HG03521 (cell line): ENCODE results near the gene OLFM2.
"Not testable (repeated sequence)": the region's sequence is repeated elsewhere in the genome, so short reads cannot be mapped to it uniquely, and the experiment has no call there.

Experiments used
- ATAC-seq: cut with Tn5 transposase; IDR thresholded peaks from one replicate; pipeline ENCODE4 v1.9.1; 2021; ENCODE audit warnings: mild to moderate bottlenecking, moderate library complexity; ENCODE audit not compliant: unreplicated experiment

Gene OLFM2

GRCh38 chr19:9936326-9937000, at the start of gene OLFM2:
OLFM2 (minus strand) TSS chr19:9936515; CDS start chr19:9936366, 149 bp downstream.
- ATAC-seq: no peak

DNA sequence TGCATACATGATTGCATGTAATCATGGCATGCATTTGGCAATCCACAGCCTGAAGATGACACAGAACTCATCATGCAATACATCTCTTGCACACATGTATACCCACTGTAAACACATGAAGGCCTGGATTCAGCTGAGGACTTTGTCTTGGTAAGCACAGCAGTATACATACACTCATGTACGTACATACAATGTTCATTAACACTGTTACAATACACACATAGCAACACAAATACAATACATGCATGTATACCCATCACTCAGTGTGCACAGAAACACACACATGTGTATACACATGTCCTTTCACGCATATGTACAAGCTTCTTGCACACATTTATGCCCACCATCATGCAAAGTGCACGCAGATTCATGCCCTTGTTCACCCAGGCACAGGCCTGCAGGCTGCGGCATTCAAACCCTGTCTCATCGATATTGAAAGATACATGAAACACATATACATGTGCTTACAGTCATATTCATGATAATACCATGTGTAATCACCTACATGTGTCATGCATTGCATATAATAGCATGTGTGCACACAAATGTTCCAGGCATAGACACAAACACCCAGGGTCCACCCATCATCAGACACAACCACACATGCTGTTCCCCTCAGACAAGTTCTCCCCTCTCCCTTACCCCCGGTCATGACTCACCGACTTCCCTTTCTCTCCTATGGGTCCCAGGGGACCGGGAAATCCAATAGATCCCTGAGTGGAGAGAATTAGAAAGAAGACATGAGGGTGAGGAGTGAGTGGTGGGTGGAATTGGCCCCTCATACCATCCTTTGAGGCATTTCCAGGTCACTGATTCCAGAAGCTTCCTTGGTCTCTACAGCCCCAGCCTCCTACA, 45.3 kb upstream of the OLFM2 start:
- ATAC-seq: no peak

DNA sequence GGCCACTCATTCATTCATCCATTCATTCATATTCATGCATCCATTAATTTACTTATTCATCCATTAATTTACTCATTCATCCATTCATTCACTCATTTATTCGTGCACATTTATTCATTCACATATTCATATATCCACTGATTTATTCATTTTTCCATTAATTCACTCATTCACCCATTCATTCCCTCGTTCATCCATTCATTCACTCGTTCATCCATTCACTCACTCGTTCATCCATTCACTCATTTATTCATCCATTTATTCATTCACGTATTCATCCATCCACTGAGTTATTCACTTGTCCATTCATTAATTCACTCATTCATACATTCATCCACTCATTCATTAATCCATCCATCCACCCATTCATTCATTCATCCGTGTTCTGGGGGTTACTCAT, 35.8 kb upstream of the OLFM2 start:
- ATAC-seq: no peak

DNA sequence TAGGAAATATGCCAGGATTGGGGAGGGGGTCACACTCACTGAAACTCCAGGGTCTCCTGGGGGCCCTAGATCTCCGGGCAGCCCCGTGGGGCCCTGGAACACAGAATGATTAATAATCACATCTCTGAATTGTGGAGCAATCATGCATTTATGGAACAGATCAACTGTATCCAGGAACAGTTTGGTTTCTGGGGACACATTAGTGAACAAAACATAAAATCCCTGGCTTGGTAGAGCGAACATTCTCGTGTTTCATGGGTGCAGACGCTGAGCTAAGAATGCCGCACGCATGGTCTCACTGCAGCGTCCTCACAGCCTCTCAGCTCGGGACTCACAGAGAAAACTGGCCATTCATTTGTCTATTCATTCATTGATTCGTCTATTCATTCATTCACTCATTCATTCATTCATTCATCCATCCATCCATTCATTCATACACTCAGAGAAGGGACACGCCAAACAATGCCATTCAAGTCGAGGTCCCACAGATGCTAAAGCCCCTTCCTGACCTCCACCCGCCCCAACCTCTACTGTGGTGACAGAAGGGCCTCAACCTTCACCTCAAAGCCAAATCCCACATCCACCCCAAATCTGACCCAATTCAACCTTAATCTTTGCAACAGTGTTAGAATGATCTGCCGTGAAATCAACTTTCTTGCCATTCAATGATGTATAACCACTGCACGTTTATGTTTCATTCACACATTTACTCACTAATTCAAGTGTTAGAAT, 35.0 kb upstream of the OLFM2 start:
- ATAC-seq: no peak

DNA sequence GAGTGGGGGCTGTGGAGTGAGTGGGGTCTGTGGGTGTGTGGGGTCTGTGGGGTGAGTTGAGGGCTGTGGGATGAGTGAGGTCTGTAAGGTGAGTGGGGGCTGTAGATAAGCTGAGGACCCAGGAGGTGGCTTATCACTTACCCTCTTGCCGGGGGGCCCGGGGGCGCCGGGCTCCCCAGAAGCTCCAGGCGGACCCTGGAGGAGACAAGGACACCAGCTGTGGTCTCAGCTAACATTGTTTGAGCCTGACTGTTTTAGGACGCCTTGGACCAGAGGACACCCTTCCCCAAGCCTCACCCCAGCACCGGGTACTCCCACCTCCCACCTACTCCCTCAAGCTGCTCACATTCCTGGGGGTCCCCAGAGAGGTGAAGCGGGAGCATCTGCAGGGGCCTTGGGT, 34.2 kb upstream of the OLFM2 start:
- ATAC-seq: no peak

DNA sequence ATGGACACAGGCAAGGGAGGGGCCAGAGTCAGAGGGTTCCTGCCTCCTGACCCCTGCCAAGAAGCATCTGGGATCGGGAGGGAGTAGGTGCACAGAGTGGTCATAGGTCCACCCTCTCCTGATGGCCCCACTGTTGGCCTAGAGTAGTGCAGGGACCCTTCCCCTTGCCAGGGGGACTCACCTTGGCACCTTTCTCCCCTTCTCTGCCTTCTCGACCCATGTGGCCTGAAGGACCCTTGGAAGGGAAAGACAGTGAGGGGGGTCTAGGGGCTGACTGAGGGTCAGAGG, 33.3 kb upstream of the OLFM2 start:
- ATAC-seq: no peak

GRCh38 chr19:9968820-9969687, 32.7 kb upstream of the OLFM2 start:
- ATAC-seq: no peak

- no peak for ATAC-seq
Observed at GRCh38 chr19:9967326-9967725, 31.0 kb upstream of the OLFM2 start.

DNA sequence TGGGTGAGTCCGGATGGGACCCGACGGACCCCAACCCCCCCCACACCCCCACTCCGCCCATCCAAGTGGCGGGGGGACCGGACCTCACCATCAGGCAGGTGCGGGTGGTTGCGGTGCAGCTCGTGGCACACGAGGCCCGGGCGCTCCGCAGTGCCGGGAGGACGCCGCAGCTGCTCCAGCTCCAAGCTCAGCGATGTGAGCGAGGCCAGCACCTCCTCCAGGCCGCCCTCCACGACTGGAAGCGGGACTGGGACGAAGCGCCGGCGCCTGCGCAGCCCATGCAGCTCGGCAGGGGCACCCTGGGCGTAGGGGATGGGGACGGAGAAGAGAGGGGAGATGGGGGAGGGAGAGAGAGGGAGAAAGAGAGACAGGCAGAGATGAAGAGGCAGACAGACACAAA, 30.1 kb upstream of the OLFM2 start:
- no peak for ATAC-seq

DNA sequence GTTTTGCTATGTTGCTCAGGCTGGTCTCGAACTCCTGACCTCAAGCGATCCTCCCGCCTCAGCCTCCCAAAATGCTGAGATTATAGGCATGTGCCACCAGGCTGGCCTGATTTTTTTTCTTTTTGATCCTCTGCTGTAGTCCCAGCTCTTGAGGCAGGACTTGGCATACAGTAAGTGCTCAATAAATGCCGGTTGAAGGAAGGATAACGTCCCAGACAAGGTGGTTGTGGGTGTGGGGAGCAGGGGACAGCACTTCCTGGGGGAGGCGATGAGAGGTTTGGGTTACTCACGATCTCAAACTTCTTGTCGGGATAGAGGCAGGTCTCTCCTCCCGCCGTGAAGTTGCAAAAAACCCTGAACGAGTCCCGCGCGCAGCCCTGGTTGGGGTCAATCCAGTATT, 29.7 kb upstream of the OLFM2 start:
- ATAC-seq: no peak

- no peak for ATAC-seq
Observed at GRCh38 chr19:9962623-9963290, 26.4 kb upstream of the OLFM2 start.

DNA sequence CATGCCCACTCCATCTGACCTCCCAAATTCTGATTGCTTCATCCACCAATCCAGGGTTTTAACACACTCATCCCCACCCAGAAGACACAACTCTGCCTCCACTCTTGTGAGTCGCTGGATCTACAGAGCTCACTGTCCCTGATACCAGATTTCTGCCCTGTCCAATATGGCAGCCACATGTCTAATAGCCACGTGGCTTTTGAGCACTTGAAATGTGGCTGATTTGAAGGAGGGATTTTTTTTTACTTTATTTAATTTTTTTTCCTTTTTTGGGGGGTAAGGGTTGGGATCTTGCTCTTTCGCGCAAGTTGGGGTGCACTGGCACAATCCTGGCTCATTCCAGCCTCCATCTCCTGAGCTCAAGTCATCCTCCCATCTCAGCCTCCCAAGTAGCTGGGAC, 24.8 kb upstream of the OLFM2 start:
- no peak for ATAC-seq

- ATAC-seq: no peak
Observed at GRCh38 chr19:9958379-9958821, 22.1 kb upstream of the OLFM2 start.

- no peak for ATAC-seq
Observed at GRCh38 chr19:9956956-9957355, 20.6 kb upstream of the OLFM2 start.

GRCh38 chr19:9953802-9954542, 17.7 kb upstream of the OLFM2 start:
- ATAC-seq: no peak

- ATAC-seq: no peak
Observed at GRCh38 chr19:9952276-9952675, 16.0 kb upstream of the OLFM2 start.

- no peak for ATAC-seq
Observed at GRCh38 chr19:9947441-9947840, 11.1 kb upstream of the OLFM2 start.

DNA sequence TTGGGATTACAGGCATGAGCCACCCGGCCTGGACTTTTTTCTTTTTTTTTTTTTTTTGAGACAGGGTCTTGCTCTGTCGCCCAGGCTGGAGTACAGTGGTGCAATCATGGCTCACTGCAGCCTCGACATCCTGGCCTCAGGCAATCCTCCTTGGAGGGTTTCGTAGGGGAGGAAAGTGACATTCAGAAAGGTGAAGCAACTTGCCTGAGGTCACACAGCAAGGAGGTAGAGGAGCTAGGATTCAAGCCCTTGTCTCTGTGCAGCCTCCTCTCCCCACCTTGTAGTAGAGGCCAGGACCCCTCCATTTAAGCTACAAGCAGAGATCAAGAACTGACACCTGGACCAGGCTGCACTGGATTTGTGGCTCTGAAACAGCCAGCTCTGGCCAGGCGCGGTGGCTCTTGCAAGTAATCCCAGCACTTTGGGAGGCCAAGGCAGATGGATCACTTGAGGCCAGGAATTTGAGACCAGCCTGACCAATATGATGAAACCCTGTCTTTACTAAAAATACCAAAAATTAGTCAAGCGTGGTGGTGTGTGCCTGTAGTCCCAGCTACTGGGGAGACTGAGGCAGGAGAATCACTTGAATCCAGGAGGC, 10.3 kb upstream of the OLFM2 start:
- ATAC-seq: not testable (repeated sequence)

- no peak for ATAC-seq
Observed at GRCh38 chr19:9945319-9945966, 9.1 kb upstream of the OLFM2 start.
